Measurements from ENCODE around the gene POU2AF1. TPM values are rescaled to one million over a fixed set of nuclear protein-coding genes. Genes with fewer than 3 reads are reported as not detected.

The POU2AF1 gene
- total and polyA plus RNA-seq, 2 of the 13 experiments (the other 11 are each of a cell fraction or from before 2014, with no cell fraction given), result 1.9 to 3.6 TPM

DNA sequence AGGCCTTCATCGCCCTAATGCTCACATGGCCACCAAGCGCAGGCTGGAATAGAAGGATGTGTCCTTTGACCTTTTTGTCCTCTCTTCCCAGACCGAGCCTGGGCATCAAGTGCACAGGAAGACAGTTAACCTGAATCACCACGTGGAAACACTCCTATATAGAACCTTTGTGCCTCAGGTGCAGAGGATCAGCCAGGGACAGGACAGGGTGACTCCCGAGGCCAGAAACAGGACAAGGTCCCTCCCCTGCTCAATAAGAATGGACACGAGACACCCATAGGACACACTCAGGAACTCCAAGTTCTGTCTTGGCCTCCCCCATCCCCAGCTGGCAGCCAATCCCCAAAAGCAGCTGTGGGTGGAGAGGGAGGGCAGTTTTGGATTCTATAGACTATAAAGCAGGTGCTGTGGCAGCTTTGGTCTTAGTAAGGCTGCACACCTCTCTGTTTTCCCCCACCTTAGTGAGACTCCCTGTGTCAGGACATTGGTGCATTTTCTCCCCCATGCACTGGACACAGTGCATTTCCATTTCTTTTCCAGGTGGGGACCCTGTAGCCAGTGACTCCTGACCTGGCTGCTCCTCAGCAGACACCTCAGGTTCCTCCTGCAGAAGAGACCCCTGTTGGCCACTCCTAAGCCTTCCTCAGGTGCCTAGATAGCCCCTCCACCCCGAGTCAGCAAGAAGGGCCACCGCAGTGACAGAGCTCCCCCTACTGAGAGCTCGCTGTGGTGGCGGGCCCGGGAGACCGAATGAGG, 43.6 kb upstream of the POU2AF1 start (continued):
- TF ChIP-seq, protein P1, sequence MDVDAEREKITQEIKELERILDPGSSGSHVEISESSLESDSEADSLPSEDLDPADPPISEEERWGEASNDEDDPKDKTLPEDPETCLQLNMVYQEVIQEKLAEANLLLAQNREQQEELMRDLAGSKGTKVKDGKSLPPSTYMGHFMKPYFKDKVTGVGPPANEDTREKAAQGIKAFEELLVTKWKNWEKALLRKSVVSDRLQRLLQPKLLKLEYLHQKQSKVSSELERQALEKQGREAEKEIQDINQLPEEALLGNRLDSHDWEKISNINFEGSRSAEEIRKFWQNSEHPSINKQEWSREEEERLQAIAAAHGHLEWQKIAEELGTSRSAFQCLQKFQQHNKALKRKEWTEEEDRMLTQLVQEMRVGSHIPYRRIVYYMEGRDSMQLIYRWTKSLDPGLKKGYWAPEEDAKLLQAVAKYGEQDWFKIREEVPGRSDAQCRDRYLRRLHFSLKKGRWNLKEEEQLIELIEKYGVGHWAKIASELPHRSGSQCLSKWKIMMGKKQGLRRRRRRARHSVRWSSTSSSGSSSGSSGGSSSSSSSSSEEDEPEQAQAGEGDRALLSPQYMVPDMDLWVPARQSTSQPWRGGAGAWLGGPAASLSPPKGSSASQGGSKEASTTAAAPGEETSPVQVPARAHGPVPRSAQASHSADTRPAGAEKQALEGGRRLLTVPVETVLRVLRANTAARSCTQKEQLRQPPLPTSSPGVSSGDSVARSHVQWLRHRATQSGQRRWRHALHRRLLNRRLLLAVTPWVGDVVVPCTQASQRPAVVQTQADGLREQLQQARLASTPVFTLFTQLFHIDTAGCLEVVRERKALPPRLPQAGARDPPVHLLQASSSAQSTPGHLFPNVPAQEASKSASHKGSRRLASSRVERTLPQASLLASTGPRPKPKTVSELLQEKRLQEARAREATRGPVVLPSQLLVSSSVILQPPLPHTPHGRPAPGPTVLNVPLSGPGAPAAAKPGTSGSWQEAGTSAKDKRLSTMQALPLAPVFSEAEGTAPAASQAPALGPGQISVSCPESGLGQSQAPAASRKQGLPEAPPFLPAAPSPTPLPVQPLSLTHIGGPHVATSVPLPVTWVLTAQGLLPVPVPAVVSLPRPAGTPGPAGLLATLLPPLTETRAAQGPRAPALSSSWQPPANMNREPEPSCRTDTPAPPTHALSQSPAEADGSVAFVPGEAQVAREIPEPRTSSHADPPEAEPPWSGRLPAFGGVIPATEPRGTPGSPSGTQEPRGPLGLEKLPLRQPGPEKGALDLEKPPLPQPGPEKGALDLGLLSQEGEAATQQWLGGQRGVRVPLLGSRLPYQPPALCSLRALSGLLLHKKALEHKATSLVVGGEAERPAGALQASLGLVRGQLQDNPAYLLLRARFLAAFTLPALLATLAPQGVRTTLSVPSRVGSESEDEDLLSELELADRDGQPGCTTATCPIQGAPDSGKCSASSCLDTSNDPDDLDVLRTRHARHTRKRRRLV (CRISPR knock-in tag; IDR thresholded peaks at IDR 0.05), result no peak
- TF ChIP-seq ZNF12 (CRISPR knock-in tag; IDR thresholded peaks at IDR 0.05) (no peak), RELA (CRISPR knock-in tag; IDR thresholded peaks at IDR 0.05) (0 out of 2 replicates have a peak, but pooled peaks have one; percentile 63), ASH2L (IDR thresholded peaks at IDR 0.05; ENCODE audit: insufficient read length, low read depth, low read length) (no peak), TGIF2 (CRISPR knock-in tag; IDR thresholded peaks at IDR 0.05) (no peak), FOXJ3 (CRISPR knock-in tag; IDR thresholded peaks at IDR 0.05; ENCODE audit: borderline replicate concordance) (no peak), EEA1 (CRISPR knock-in tag; IDR thresholded peaks at IDR 0.05; ENCODE audit: borderline replicate concordance) (no peak), ZNF101 (CRISPR knock-in tag; IDR thresholded peaks at IDR 0.05; ENCODE audit: borderline replicate concordance, low read depth) (no peak), FOXO1 (CRISPR knock-in tag; IDR thresholded peaks at IDR 0.05) (peak; percentile 70; the same call in 1 of the 2 replicates), ZSCAN31 (CRISPR knock-in tag; IDR thresholded peaks at IDR 0.05; ENCODE audit: low read depth) (peak; percentile 79), ARNT (IDR thresholded peaks at IDR 0.05) (no peak), KLF13 (CRISPR knock-in tag; IDR thresholded peaks at IDR 0.05) (no peak)
- TF ChIP-seq, protein P2, sequence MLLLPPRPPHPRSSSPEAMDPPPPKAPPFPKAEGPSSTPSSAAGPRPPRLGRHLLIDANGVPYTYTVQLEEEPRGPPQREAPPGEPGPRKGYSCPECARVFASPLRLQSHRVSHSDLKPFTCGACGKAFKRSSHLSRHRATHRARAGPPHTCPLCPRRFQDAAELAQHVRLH (CRISPR knock-in tag; IDR thresholded peaks at IDR 0.05; ENCODE audit: borderline replicate concordance, low read depth), result peak; percentile 99
- TF ChIP-seq, protein P3, sequence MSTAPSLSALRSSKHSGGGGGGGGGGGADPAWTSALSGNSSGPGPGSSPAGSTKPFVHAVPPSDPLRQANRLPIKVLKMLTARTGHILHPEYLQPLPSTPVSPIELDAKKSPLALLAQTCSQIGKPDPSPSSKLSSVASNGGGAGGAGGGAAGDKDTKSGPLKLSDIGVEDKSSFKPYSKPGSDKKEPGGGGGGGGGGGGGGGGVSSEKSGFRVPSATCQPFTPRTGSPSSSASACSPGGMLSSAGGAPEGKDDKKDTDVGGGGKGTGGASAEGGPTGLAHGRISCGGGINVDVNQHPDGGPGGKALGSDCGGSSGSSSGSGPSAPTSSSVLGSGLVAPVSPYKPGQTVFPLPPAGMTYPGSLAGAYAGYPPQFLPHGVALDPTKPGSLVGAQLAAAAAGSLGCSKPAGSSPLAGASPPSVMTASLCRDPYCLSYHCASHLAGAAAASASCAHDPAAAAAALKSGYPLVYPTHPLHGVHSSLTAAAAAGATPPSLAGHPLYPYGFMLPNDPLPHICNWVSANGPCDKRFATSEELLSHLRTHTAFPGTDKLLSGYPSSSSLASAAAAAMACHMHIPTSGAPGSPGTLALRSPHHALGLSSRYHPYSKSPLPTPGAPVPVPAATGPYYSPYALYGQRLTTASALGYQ (CRISPR knock-in tag; IDR thresholded peaks at IDR 0.05), result no peak
- TF ChIP-seq, protein P4, sequence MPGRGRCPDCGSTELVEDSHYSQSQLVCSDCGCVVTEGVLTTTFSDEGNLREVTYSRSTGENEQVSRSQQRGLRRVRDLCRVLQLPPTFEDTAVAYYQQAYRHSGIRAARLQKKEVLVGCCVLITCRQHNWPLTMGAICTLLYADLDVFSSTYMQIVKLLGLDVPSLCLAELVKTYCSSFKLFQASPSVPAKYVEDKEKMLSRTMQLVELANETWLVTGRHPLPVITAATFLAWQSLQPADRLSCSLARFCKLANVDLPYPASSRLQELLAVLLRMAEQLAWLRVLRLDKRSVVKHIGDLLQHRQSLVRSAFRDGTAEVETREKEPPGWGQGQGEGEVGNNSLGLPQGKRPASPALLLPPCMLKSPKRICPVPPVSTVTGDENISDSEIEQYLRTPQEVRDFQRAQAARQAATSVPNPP (CRISPR knock-in tag; IDR thresholded peaks at IDR 0.05), result no peak
- TF ChIP-seq, protein P5, sequence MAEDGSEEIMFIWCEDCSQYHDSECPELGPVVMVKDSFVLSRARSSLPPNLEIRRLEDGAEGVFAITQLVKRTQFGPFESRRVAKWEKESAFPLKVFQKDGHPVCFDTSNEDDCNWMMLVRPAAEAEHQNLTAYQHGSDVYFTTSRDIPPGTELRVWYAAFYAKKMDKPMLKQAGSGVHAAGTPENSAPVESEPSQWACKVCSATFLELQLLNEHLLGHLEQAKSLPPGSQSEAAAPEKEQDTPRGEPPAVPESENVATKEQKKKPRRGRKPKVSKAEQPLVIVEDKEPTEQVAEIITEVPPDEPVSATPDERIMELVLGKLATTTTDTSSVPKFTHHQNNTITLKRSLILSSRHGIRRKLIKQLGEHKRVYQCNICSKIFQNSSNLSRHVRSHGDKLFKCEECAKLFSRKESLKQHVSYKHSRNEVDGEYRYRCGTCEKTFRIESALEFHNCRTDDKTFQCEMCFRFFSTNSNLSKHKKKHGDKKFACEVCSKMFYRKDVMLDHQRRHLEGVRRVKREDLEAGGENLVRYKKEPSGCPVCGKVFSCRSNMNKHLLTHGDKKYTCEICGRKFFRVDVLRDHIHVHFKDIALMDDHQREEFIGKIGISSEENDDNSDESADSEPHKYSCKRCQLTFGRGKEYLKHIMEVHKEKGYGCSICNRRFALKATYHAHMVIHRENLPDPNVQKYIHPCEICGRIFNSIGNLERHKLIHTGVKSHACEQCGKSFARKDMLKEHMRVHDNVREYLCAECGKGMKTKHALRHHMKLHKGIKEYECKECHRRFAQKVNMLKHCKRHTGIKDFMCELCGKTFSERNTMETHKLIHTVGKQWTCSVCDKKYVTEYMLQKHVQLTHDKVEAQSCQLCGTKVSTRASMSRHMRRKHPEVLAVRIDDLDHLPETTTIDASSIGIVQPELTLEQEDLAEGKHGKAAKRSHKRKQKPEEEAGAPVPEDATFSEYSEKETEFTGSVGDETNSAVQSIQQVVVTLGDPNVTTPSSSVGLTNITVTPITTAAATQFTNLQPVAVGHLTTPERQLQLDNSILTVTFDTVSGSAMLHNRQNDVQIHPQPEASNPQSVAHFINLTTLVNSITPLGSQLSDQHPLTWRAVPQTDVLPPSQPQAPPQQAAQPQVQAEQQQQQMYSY (CRISPR knock-in tag; IDR thresholded peaks at IDR 0.05), result no peak
